Measurements from ENCODE around the gene COL24A1. TPM values are rescaled to one million over a fixed set of nuclear protein-coding genes. Genes with fewer than 3 reads are reported as not detected.

Gene COL24A1
- total RNA-seq, 2 donors from 2014 or later = 0.12 to 0.34 TPM

DNA sequence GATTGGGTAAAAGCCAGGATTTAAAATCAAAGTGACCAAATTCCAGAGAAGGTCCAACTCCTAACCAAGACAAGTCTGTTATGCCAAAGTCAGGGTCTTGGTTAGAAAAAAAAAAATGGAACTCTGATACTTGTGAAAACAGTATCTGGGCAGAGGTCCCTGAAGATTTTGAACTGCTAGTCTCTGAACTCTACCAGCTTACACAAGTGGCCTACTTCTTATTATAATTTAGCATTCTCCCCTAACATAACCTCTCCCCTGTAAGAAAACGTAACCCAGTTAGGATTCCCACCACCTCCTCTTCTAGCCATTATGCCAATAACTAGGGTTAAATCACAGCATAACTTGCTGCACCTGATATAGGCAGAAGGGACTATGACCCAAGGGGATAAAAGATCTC, 220.5 kb downstream of the COL24A1 start:
- no peak for ATAC-seq (replicated peaks in 1 of 2)
- H3K27me3 Mint-ChIP-seq (ENCODE audit: low read depth) = no peaks in the 10 kb centered on the region

DNA sequence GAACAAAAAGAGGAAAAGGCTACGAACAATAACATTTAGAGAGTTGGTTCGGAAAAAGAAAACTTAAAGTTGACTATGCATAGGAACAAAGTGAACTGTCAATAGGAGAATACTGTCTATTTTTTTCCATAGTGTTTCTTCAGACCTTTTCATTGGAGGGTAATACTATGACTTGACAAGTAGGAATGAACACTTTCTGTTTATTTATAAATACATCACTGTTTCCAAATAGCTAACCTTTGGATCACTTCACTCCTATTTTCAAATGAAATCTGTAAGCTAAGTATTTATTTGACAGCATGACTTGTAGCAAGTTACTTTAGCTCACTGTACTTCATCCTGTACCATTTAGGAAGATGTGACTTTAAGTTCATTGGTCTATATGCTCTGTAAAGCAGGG, 221.3 kb downstream of the COL24A1 start:
- Mint-ChIP-seq H3K27me3 (ENCODE audit: low read depth) (no peaks in the 10 kb centered on the region), H3K9me3 (peaks cover 0 to 2% of the 10 kb centered on the region in 2 donors), H3K4me3 (no peak overlapping the region), H3K36me3 (ENCODE audit: insufficient read depth in 2 of 2) (no peaks in the 10 kb centered on the region), H3K4me1 (ENCODE audit: low read depth) (no peaks in the 10 kb centered on the region), H3K27ac (no peak overlapping the region)
- no peak for ATAC-seq (replicated peaks in 1 of 2)
- no peak for DNase-seq

More for the DNA sequence above, 220.5 kb downstream of the COL24A1 start:
- Mint-ChIP-seq H3K36me3 (ENCODE audit: insufficient read depth in 2 of 2) (no peaks in the 10 kb centered on the region), H3K27ac (no peak overlapping the region), H3K4me1 (ENCODE audit: low read depth) (no peaks in the 10 kb centered on the region), H3K4me3 (no peak overlapping the region), H3K9me3 (peaks cover 0 to 2% of the 10 kb centered on the region in 2 donors)
- no peak for DNase-seq

DNA sequence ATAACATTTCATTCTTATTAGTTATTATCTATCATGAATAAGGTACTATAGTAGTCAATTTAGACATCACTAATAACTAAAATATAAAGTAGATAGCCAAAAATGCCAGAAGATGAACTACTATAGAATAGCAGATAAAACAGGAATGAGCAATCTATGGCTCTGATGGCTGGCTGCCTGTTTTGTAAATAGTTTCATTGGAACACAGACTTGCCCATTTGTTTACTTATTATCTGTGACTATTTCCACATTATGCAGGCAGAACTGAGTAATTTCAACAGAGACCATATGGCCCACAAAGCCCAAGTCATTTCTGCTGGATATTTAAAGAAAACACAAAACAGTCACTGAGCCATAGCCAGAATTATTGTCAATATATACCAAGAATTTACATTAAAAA, 222.1 kb downstream of the COL24A1 start:
- H3K27ac Mint-ChIP-seq = no peak overlapping the region
- no peaks in the 10 kb centered on the region for H3K4me1 Mint-ChIP-seq (ENCODE audit: low read depth)
- ATAC-seq (replicated peaks in 1 of 2) = no peak
- H3K36me3 Mint-ChIP-seq (ENCODE audit: insufficient read depth in 2 of 2) = no peaks in the 10 kb centered on the region
- H3K9me3 Mint-ChIP-seq = peaks cover 0 to 2% of the 10 kb centered on the region in 2 donors
- no peaks in the 10 kb centered on the region for H3K27me3 Mint-ChIP-seq (ENCODE audit: low read depth)
- no peak overlapping the region for H3K4me3 Mint-ChIP-seq
- no peak for DNase-seq

DNA sequence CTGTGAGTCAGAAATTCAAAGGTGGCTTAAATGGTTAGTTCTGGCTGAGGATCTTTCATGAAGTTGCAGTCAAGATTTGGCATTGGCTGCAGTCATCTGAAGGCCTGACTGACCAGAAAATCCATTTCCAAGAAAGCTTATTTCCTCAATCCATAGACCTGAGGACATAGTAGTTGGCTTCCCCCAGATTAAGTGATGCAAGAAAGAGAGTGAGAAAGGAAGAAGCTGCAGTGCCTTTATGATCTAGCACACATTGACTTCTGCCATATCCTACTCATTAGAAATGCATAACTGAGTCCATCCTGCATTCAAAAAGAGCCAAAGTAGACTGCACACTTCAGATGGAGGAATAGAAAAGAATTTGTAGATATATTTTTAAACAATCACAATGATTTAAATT, 222.6 kb downstream of the COL24A1 start:
- Mint-ChIP-seq H3K9me3 (peaks cover 0 to 2% of the 10 kb centered on the region in 2 donors), H3K27ac (no peak overlapping the region), H3K27me3 (ENCODE audit: low read depth) (no peaks in the 10 kb centered on the region), H3K36me3 (ENCODE audit: insufficient read depth in 2 of 2) (no peaks in the 10 kb centered on the region), H3K4me3 (no peak overlapping the region), H3K4me1 (ENCODE audit: low read depth) (no peaks in the 10 kb centered on the region)
- no peak for DNase-seq
- ATAC-seq (replicated peaks in 1 of 2) = no peak

DNA sequence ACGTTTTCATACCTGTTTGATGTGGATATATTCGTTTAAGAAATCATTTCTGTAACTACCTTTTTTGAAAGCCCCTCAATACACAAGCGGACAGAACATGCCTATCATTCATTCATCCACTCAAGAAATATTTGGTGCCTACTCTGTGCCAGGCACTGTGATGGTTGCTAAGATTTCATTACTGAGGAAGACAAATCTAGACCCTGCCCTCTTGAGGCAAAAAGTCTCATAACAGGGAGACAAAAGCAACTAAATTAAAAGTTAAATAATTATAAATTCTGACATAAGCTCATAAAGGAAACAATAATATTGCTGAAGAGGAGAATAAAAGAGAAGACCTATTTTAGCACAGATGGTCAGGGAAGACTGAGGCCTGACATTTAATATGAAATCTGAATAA, 244.8 kb downstream of the COL24A1 start:
- H3K27ac Mint-ChIP-seq = no peak overlapping the region
- no peaks in the 10 kb centered on the region for H3K4me1 Mint-ChIP-seq (ENCODE audit: low read depth)
- no peak overlapping the region for H3K4me3 Mint-ChIP-seq
- no peaks in the 10 kb centered on the region for H3K9me3 Mint-ChIP-seq
- no peaks in the 10 kb centered on the region for H3K27me3 Mint-ChIP-seq (ENCODE audit: low read depth)
- ATAC-seq (replicated peaks in 1 of 2) = no peak
- H3K36me3 Mint-ChIP-seq (ENCODE audit: insufficient read depth in 2 of 2) = no peaks in the 10 kb centered on the region
- DNase-seq = no peak

DNA sequence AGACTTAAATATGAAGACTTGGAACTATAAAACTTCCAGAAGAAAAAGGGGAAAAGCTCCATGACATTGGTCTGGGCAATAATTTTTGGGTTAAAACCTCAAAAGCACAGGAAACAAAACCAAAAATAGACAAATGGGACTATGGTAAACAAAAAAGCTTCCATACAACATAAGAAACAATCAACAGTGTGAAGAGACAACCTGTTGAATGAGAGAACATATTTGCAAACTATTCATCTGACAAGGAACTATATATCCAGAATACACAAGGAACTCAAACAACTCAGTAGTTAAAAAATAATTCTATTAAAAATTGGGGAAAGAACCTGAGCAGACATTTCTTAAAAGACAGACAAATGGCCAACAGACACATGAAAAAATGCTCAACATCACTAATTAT, 255.7 kb downstream of the COL24A1 start:
- Mint-ChIP-seq H3K4me3 (no peak overlapping the region), H3K4me1 (ENCODE audit: low read depth) (no peaks in the 10 kb centered on the region), H3K9me3 (peaks cover 0 to 2% of the 10 kb centered on the region in 2 donors), H3K27ac (no peak overlapping the region), H3K27me3 (ENCODE audit: low read depth) (no peaks in the 10 kb centered on the region), H3K36me3 (ENCODE audit: insufficient read depth in 2 of 2) (no peaks in the 10 kb centered on the region)
- DNase-seq (no peak), ATAC-seq (replicated peaks in 1 of 2) (no peak)

DNA sequence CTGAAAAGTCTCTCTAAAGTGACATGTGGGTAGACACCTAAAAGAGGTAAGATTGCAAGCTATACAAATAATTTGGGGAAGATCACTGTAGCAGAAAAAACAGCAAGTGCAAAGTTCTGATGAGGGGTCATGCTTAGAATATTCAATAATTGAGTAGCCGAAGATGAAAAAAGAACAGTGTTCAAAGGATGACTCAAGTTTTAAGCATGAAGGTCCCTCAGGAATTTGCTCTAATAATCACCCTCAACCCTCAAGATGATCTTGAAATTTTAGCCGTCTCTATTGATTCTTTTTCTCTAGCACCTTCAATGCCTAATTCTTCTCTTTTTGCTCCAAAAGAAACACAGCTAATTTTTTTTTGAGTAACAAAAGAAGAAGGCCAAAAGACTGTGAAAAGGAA, 257.7 kb downstream of the COL24A1 start:
- no peaks in the 10 kb centered on the region for H3K4me1 Mint-ChIP-seq (ENCODE audit: low read depth)
- no peak overlapping the region for H3K4me3 Mint-ChIP-seq
- no peaks in the 10 kb centered on the region for H3K27me3 Mint-ChIP-seq (ENCODE audit: low read depth)
- H3K9me3 Mint-ChIP-seq = peaks cover 0 to 2% of the 10 kb centered on the region in 2 donors
- DNase-seq (no peak), ATAC-seq (replicated peaks in 1 of 2) (no peak)
- no peaks in the 10 kb centered on the region for H3K36me3 Mint-ChIP-seq (ENCODE audit: insufficient read depth in 2 of 2)
- no peak overlapping the region for H3K27ac Mint-ChIP-seq

DNA sequence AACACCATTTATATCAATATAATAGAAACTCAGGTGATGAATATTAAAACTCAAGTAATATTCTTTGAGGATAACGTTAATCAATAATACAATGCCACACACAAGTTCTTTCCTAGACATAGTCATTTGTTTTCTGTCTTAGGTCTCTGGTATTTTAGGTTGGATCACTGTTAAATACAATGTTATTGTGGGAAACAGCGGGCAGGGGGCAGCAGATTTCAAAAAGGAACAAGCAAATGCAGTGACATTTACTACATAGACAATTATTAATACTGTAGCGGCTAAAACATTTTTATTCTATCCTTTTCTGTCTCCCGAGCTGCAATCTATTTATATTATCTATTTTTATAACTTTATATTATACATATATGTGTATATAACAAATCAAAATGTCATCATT, 261.9 kb downstream of the COL24A1 start:
- H3K9me3 Mint-ChIP-seq = no peaks in the 10 kb centered on the region
- no peaks in the 10 kb centered on the region for H3K27me3 Mint-ChIP-seq (ENCODE audit: low read depth)
- H3K4me1 Mint-ChIP-seq (ENCODE audit: low read depth) = no peaks in the 10 kb centered on the region
- no peak overlapping the region for H3K4me3 Mint-ChIP-seq
- no peaks in the 10 kb centered on the region for H3K36me3 Mint-ChIP-seq (ENCODE audit: insufficient read depth in 2 of 2)
- ATAC-seq (replicated peaks in 1 of 2) = no peak
- peak; percentile 0 to 1 for DNase-seq
- H3K27ac Mint-ChIP-seq = no peak overlapping the region

DNA sequence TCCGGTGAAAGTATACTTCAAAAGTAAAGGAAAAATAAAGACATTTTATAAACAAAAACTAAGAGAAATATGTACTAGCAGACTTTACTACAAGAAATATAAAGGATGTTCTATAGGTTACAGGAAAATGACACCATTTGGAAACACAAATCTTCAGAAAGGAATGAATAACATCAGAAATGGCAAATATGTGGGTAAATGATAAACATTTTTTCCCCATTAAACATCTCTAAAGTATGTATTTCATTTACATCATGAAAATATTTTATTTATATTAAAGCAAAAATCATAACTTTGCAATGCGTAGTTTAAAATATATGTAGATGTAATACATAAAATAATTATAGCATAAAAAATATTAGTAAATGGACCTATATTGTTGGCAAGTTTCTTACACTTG, 264.2 kb downstream of the COL24A1 start:
- Mint-ChIP-seq H3K36me3 (ENCODE audit: insufficient read depth in 2 of 2) (no peaks in the 10 kb centered on the region), H3K4me3 (no peak overlapping the region), H3K9me3 (no peaks in the 10 kb centered on the region), H3K27ac (no peak overlapping the region), H3K4me1 (ENCODE audit: low read depth) (no peaks in the 10 kb centered on the region), H3K27me3 (ENCODE audit: low read depth) (no peaks in the 10 kb centered on the region)
- no peak for ATAC-seq (replicated peaks in 1 of 2)
- DNase-seq = no peak

DNA sequence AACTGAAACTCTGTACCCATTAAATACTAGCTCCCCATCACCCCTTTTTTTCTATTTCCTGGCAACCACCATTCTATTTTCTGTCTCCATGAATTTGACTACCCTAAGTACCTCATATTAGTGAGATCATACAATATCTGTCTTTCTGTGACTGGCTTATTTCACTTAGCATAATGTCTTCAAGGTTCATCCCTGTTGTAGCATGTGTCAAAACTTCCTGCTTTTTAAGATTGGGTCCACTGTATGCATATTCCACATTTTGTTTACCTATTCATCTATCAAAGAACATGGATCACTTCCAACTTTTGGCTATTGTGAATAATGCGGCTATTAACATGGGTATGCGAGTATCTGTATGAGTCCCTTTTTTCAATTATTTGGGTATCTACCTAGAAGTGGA, 266.7 kb downstream of the COL24A1 start:
- DNase-seq (no peak), ATAC-seq (replicated peaks in 1 of 2) (no peak)
- no peak overlapping the region for H3K27ac Mint-ChIP-seq
- H3K27me3 Mint-ChIP-seq (ENCODE audit: low read depth) = no peaks in the 10 kb centered on the region
- no peaks in the 10 kb centered on the region for H3K9me3 Mint-ChIP-seq
- H3K4me3 Mint-ChIP-seq = no peak overlapping the region
- H3K36me3 Mint-ChIP-seq (ENCODE audit: insufficient read depth in 2 of 2) = no peaks in the 10 kb centered on the region
- no peaks in the 10 kb centered on the region for H3K4me1 Mint-ChIP-seq (ENCODE audit: low read depth)

DNA sequence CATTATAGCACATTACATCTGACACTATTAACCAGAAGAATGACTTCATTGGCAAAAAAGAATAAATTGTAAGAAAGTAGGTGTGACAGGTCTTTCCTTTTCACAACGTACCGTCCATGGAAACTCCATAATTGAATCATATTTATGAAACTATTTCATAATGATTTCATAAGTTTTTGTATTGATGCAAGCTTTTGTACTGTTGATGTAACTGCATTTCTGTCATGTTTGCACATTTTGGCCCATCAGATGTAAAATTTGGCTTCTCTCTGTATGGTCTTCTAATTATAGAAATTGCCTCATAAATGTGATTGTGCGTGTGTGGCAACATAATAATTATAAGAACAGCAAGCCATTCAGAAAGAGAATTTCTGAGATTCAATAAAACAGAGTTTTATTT, 267.7 kb downstream of the COL24A1 start:
- ATAC-seq (replicated peaks in 1 of 2) = no peak
- Mint-ChIP-seq H3K27me3 (ENCODE audit: low read depth) (no peaks in the 10 kb centered on the region), H3K4me3 (no peak overlapping the region), H3K36me3 (ENCODE audit: insufficient read depth in 2 of 2) (no peaks in the 10 kb centered on the region), H3K4me1 (ENCODE audit: low read depth) (no peaks in the 10 kb centered on the region), H3K9me3 (no peaks in the 10 kb centered on the region), H3K27ac (no peak overlapping the region)
- no peak for DNase-seq

DNA sequence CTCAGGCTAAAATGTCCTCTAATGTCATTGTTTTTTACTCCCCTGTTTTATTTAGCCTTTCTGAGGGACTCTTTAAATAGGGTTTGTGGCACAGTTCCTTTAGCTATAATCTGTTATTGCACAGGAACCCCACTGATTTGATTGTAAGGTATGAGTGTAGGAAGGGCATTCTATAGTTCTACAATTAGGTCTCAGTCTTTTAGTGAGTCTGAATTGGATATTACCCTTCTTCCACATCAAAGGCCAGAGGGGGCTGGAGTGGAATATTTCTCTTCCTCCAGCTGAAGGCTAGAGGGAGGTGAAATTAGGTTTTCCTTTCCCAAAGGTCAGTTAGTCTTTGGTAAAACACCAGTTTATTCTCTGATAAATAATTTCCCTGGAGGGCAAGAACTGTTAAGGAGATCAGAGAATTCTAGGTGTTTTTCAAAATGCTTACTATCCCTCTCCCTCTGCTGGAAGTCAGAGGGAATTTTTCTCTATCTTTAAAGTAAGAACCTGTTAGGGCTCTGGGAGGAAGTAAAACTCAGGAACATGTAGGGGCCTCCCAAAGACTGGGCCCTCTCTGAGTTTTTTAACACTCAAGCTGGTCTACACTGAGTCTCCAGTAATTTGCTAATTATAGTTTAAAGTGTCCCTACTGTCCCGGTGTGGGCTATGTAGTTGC, 272.1 kb downstream of the COL24A1 start:
- Mint-ChIP-seq H3K9me3 (no peaks in the 10 kb centered on the region), H3K4me1 (ENCODE audit: low read depth) (no peaks in the 10 kb centered on the region), H3K36me3 (ENCODE audit: insufficient read depth in 2 of 2) (no peaks in the 10 kb centered on the region), H3K27me3 (ENCODE audit: low read depth) (no peaks in the 10 kb centered on the region), H3K27ac (no peak overlapping the region), H3K4me3 (no peak overlapping the region)
- DNase-seq = no peak
- no peak for ATAC-seq (replicated peaks in 1 of 2)

DNA sequence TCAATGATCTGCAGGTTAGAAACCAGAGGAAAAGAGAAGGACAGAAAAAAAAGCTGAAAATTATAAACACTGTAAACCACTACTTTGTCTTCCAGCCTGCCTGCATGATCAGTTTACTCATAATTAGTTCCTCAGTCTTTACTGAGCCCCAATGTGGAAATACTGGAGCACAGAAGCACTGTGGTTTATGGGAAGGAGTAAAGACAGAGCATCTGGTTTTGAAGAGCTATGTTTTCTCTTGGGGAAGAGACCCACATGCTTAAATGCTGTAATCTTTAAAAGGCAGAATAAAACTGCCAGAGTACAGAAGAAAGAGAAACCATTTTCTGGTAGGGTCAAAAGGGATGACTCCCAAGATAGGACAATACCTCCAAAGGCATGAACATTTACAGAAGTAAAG, 289.4 kb downstream of the COL24A1 start:
- Mint-ChIP-seq H3K27ac (no peak overlapping the region), H3K4me3 (no peak overlapping the region), H3K27me3 (ENCODE audit: low read depth) (no peaks in the 10 kb centered on the region), H3K4me1 (ENCODE audit: low read depth) (no peaks in the 10 kb centered on the region), H3K36me3 (ENCODE audit: insufficient read depth in 2 of 2) (no peaks in the 10 kb centered on the region), H3K9me3 (peaks cover 0 to 4% of the 10 kb centered on the region in 2 donors)
- no peak for DNase-seq
- ATAC-seq (replicated peaks in 1 of 2) = no peak

DNA sequence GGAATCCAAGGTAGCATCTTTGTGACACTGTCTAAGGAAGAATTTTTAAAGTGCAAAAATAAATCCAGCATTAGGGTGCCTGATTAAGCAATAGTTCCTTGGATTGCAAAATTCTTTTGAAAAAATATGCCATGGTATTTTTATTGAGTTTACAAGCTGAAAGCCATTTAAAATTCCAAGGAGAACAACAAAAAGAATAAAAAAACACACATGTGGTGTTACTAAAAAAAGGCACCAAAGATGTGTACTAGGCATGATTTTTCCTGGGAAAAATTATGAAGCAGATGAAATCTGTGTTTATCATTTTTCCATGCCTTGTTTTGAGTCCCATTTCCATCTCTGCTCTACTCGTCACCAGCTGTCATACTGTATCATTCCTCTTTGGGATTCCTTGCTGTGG, 291.4 kb downstream of the COL24A1 start:
- Mint-ChIP-seq H3K4me1 (ENCODE audit: low read depth) (no peaks in the 10 kb centered on the region), H3K27me3 (ENCODE audit: low read depth) (no peaks in the 10 kb centered on the region), H3K36me3 (ENCODE audit: insufficient read depth in 2 of 2) (no peaks in the 10 kb centered on the region), H3K4me3 (no peak overlapping the region), H3K27ac (no peak overlapping the region), H3K9me3 (peaks cover 0 to 3% of the 10 kb centered on the region in 2 donors)
- no peak for ATAC-seq (replicated peaks in 1 of 2)
- DNase-seq = no peak
